Pons (tissue), 1 donor: Measurements from ENCODE around the gene TSPAN10.

Experiments used
- DNase-seq: peaks from one replicate; pipeline ENCODE4 v3.0.0-alpha.2; 2016; ENCODE audit warnings: low spot score

Gene TSPAN10

DNA sequence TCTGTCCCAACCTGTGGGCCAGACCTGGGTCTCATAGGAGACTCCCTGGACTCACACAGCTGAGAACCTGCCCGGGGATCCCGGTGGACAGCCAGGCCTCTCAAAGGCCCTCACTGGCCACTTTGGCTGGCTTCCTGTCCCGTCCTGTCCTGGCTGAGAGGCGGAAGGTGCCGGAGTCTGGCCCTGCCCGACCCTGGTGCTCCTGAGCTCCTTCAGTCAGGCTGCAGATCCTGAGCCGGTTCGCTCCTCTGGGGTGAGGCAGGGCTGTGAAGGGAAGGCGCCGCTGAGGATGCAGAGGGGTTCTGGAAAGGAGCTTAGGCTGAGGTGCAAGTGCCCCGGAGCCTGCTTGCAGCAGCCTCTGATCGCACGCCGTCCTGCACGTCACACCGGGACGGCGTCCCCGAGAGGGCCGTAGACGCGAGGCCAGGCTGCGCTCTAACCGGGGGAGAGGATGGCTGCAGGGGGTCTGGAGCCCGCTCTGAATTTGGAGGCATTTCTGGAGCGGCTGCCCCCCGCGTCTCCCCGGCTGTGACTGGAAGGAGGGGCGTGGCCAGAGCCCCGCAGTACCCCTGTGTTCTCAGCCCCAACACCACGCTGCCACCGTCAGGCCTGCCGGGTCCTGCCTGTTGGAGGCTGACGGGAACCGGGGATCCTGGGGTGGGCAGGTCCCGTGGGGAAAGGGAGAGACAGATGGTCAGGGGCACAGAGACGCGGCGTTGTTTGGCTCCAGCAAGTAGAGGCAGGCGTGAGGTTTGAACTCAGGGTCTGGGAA is 51.0 kb downstream of the TSPAN10 start:
- no peak for DNase-seq

DNA sequence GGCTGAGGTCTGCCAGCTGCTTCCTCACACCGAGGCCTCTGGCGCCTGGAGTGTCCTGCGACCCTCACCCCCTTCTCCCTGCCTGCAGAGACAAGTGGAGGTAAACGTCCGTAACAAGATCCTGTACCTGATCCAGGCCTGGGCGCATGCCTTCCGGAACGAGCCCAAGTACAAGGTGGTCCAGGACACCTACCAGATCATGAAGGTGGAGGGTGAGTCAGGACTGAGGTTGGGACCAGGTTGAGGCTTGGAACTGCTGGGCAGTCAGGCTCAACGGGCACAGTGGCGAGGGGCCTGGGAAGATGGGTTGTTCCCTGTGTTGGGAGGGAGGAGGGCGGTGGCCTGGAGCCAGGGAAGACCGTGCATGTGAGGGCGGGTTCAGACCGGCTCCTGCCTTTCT is 51.6 kb downstream of the TSPAN10 start:
- DNase-seq, result no peak

DNA sequence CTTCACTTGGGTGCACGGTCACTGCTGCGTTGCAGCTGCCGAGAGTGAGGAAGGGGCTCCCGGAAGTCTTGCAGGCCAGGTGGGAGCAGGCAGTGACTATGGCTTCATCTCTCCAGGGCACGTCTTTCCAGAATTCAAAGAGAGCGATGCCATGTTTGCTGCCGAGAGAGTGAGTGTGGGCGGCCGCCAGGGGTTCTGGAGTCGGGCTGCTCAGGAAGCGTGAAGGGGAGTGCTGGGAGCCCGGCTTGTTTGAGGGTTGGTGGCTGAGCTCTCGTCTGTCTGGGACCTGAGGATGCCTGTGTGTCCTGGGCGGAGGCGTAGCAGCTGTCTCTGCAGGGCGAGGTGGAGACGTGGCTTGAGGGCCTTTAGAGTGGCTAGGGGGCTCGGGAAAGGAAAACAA is 53.1 kb downstream of the TSPAN10 start:
- DNase-seq, result no peak

DNA sequence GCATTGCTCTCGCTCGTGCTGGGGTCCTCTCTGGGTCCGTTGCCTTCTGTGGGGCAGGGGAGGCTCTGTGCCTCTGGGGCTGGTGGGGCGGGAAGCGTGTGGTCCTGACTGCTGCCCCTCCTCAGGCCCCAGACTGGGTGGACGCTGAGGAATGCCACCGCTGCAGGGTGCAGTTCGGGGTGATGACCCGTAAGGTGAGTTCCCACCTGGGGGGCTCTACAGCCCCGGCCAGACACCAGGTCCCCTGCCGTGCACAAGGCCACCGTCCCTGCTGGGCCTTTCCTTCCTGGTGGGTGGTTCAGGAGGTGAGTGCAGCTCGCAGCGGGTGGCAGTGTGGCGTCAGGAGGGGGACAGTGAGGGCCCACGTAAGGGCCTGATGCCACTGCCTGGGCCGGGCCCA is 53.6 kb downstream of the TSPAN10 start:
- DNase-seq, result no peak

DNA sequence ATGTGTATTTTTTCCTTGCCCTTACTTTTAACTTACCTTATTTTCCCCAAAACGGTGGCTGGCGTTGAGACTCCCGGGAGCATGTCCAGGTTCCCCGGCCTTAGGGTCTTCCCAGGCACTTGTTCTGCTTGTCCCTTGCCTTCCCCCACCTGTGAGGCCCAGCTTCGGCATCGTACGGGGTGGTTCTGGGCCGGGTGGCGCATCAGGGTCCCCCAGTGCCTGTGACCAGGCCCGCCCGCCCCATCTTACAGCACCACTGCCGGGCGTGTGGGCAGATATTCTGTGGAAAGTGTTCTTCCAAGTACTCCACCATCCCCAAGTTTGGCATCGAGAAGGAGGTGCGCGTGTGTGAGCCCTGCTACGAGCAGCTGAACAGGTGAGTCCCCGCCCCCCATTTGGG is 54.2 kb downstream of the TSPAN10 start:
- DNase-seq, result no peak

DNA sequence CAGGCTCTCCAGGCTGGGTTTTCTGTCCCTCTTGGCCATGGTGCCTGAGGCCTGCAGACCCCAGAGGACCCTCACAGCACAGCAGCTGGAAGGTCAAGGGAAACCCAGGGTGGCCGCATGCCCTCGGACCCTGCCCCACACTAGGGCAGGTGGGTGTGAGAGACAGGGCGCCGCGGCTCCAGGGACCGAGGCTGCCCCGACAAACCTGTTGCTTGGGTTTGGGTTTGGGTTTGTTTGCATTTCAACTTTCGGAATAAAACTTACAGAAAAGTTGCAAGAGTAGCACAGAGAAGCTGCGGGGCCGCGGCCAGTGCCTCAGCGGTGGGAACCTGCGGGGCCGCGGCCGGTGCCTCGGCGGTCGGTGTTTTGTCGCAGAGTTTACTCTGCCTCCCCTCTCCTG is 54.6 kb downstream of the TSPAN10 start:
- no peak for DNase-seq

DNA sequence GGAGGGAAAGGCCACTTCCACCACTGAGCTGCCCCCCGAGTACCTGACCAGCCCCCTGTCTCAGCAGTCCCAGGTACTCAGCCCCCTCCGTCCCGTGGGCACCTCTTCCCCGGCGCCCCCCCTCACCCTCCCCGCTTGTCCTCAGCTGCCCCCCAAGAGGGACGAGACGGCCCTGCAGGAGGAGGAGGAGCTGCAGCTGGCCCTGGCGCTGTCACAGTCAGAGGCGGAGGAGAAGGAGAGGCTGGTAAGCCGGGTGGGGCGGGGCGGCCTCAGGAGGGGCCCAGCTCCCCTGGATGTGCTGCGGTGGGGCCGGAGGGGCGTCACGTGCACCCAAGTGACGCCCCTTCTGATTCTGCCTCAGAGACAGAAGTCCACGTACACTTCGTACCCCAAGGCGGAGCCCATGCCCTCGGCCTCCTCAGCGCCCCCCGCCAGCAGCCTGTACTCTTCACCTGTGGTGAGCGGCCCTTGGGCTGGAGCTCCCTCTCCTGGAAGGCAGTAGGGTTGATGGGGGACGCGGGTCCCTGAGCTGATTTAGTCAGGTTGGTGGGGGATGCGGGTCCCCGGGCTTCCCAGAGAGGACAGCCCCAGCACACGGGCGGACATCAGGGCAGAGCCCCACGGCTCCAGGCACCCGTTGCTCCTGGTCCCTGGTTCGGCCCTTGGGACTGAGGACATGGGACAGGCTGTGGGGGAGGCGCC is 56.7 kb downstream of the TSPAN10 start:
- DNase-seq, result no peak

DNA sequence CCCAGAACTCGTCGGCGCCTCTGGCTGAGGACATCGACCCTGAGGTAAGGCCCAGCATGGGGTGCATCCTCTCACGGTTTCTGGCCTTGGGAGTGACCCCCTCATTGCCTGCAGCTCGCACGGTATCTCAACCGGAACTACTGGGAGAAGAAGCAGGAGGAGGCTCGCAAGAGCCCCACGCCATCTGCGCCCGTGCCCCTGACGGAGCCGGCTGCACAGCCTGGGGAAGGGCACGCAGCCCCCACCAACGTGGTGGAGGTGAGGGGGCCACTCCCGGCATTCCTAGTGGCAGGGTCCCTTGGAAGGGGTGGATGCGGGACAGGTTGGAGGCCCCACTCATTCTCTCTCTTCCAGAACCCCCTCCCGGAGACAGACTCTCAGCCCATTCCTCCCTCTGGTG is 57.8 kb downstream of the TSPAN10 start:
- no peak for DNase-seq

DNA sequence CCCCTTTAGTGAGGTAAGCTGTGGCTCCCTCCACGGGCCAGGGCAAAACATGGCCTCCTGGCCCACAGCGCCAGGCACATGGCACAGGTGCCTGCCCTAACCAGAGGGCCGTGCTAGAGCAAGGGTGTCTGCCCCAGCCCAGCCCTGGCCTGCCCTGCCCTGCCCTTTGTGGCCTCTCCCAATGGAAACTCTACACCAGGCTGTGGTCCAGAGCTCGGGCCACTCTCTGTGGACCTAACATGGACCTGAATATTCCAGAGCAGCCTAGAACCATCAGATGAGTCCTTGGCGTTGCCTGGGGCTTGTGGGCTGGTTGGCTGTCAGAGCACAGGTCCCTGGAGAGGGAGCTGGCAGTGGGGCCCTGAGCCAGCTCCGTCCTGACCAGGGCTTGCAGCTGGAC is 58.2 kb downstream of the TSPAN10 start:
- DNase-seq, result no peak

DNA sequence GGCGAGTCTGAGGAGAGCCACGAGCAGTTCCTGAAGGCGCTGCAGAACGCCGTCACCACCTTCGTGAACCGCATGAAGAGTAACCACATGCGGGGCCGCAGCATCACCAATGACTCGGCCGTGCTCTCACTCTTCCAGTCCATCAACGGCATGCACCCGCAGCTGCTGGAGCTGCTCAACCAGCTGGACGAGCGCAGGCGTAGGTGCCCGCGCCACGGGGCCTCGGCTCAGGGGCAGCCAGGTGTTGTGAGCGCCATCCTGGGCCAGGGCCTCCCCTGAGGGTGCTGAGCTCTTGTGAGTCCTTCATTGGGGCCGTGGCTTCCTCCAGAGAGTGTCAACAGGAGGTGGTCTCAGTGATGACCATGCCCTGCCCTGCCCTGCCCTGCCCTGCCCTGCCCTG is 58.8 kb downstream of the TSPAN10 start:
- DNase-seq, result no peak

DNA sequence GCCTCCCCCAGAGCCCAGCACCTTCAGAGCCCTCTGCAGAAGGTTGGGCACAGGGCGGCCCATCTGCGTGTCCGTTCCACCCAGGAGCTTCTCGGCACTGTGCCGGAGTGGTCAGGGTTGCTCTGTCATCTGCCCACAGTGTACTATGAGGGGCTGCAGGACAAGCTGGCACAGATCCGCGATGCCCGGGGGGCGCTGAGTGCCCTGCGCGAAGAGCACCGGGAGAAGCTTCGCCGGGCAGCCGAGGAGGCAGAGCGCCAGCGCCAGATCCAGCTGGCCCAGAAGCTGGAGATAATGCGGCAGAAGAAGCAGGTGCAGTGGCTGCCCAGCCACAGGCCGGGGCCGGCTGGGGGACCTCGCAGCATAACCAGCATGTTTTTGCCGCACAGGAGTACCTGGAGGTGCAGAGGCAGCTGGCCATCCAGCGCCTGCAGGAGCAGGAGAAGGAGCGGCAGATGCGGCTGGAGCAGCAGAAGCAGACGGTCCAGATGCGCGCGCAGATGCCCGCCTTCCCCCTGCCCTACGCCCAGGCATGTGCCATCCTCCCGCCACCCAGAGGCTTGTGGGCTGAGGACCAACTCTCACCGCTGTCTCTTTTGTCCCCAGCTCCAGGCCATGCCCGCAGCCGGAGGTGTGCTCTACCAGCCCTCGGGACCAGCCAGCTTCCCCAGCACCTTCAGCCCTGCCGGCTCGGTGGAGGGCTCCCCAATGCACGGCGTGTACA is 59.4 kb downstream of the TSPAN10 start:
- no peak for DNase-seq

DNA sequence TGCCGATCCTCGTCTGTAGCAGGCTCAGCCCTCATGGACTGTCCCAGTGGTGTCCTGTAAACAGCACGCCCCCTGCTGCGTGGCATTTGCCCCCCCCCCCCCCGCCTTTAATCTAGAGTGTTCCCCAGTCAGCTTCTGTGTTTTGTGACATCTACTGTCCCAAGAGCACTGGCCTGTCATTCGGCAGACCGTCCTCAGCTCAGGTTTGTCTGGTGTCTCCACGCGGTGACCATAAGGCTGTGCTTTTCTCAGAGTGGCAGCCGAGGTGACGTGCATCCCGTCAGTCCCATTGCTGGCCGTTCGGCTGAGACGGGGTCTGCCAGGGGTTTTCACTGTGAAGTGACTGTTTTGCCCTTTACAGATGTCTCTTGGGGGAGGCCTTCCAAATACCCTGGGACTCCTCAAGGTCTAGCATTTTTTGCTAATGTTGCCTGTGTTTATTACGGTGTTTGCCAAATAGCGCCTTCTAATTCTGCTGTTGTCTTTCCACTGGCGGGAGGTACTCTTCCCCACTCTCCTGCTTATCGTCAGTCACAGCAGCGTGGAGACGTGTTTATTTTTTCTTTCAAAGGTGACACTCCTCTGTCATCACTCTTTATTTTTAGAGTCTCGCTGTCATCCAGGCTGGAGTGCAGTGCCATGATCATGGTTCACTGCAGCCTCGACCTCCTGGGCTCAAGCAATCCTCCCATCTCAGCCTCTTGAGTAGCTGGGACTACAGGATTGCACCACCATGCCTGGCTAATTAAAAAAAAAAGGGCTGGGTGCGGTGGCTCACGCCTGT is 60.5 kb downstream of the TSPAN10 start:
- no peak for DNase-seq
